OCI-LY7 (cell line): ENCODE measurements around the gene FAM83D.

Source experiments
- CTCF ChIP-seq: fragments of 200-600 bp; sonication (generic); conservative IDR thresholded peaks from 2 replicates; pipeline ENCODE4 v1.5.1; 2014; ENCODE audit warnings: mild to moderate bottlenecking, antibody characterized with exemption, low read length, moderate library complexity, mixed read lengths
- EZH2phosphoT487 ChIP-seq: fragments of 200-600 bp; sonication (generic); IDR thresholded peaks from 2 replicates; pipeline ENCODE4 v1.6.1; 2018; ENCODE audit warnings: low read depth, borderline replicate concordance, mild to moderate bottlenecking, mixed run types, antibody characterized with exemption, low read length, moderate library complexity, mixed read lengths

DNA sequence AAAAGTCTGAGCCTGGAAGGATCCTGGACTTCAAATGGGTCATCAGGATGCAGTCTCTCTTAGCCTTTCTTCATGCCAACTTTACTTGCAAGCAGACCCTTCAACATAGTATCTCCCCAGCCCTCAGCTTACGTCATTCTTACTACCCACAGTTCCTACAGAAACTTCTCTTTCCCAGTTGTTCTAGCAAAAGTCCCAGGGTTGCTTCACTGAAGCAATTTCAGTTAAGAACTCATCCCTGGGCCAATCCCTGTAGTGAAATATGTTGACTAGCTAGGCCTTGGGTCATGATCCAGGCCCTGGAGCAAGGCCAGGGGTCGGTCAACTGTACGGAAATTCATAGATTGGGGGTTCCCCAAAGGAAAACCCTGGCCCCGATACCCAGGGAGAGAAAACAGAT is 8.6 kb upstream of the FAM83D start:
- no peak for TF ChIP-seq CTCF
- TF ChIP-seq EZH2phosphoT487, result no peak
